Limb (tissue), 2 donors: ENCODE data around the gene CBARP.

ENCODE experiments used
- DNase-seq, 2 donors: peaks; one replicate each; pipeline ENCODE4 v3.0.0-alpha.2; 2016; ENCODE audit errors: extremely low spot score in 2 of 2

Gene CBARP

DNA sequence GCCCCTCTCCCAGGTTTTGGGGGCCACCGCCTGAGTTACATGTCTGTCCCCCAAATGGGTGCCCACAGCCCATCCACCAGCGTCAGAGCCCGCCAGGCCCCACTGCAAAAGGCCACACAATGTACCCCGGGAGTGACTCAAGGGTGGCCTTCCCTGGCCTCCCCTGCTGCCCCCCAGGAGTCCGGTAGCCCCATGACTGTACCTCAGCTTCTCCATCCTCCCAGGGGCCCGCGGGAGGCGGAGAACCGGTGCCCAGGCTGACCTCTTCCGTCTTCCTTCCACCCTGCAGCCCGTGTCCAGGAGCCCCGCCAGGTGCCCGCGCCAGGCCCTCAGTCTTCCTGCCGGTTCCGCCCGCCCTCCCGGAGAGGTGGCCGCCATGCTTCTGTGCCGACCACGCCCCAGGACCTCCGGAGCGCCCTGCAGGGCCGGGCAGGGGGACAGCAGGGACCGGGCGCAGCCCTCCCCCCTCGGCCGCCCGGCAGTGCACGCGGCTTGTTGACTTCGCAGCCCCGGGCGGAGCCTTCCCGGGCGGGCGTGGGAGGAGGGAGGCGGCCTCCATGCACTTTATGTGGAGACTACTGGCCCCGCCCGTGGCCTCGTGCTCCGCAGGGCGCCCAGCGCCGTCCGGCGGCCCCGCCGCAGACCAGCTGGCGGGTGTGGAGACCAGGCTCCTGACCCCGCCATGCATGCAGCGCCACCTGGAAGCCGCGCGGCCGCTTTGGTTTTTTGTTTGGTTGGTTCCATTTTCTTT lies 10.3 kb downstream of the CBARP start:
- DNase-seq: no peak

- DNase-seq: no peak
Observed at GRCh38 chr19:1226522-1227303, 11.1 kb downstream of the CBARP start.

DNA sequence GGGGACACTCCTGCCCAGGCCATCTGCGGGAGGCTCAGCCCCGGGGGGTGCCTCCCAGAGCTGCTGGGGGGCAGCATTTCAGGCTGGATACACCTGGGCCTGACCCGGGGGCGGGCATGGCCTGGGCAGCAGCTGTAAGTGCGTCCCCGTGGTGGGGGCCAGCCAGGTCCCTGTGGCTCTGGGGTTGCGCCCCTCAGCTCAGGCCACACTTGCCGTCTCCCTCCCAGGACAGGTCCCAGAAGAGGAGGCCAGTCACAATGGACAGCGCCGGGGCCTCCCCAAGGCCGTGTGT lies 11.6 kb downstream of the CBARP start:
- DNase-seq: no peak

DNA sequence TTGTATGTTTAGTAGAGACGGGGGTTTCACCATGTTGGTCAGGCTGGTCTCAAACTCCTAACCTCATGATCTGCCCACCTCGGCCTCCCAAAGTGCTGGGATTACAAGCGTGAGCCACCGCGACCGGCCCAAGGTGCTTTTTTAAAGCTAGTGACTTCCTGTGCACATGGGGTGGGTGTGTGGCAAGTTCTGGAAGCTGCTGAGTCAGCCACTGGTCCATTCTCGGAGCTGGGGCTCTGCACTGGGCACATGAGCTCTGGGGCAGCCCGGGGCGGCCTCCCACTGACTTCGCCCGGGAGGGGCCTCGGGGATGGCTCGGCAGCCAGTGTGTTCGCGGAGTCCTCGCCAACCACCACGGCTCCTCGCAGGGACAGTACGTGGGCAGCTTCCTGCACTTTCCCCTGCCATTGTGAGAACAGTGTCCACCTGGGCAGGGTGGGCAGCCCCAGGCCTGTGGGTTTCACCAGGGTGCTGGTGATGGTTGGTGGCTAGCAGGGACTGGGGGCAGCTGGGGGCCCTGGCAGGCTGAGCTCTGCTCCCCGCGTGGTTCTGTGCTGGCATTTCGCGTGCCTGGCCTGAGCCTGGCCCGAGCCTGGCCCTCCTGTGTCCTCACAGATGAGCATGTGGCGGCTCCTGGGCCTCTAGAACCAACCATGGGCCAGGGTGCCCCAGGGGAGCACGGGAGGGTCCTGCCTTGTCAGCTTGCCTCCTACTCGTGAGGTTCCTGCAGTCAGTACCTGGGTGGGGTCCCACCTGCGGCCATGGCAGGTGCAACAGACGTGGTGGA lies 12.2 kb downstream of the CBARP start:
- no peak for DNase-seq

- DNase-seq: no peak
Observed at GRCh38 chr19:1224847-1225246, 13.0 kb downstream of the CBARP start.

- DNase-seq: no peak
Observed at GRCh38 chr19:1224047-1224825, 13.6 kb downstream of the CBARP start.

- DNase-seq: no peak
Observed at GRCh38 chr19:1223018-1223855, 14.6 kb downstream of the CBARP start.

GRCh38 chr19:1222394-1222793 lies 15.4 kb downstream of the CBARP start:
- no peak for DNase-seq

- no peak for DNase-seq
Observed at GRCh38 chr19:1221904-1222255, 15.9 kb downstream of the CBARP start.

DNA sequence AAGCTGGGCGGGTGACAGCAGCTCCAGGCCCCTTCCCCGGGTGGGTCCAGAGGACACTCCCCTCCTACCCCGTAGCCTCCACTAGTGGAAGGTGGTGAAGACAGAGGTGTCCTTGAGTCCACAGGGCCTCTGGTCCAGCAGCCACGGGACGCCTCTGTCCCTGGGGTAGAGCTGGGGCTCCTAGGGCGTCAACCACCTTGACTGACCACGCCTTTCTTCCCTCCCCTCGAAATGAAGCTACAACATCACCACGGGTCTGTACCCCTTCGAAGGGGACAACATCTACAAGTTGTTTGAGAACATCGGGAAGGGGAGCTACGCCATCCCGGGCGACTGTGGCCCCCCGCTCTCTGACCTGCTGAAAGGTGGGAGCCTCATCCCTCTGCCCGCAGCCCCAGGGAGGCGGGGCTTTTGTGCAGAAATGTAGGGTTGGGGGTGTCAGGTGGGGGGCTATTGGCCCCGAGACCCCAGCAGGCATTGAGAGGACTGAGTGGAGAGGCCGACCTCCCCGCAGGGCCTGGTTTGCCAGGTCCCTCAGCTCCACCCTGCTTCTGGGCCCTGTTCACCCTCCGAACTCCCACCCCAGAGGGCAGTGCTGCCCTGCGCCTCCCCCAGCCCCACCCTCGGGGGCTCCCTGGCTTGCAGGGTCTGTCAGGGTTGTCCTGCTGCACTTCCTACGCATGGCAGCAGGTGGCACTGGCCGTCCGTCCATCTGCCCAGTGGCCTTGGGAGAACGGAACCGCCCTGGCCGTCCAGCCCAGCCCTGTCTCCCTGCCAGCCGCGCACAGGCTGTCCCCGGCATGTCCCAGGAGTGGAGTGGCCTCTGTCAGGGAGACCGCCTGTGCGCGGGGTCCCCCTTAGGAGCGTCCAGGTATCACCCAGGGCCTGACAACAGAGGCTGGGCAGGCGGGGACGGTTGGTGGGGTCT lies 16.6 kb downstream of the CBARP start:
- DNase-seq: peak in 1 of 2 donors; percentile 73

GRCh38 chr19:1220477-1220930 lies 17.3 kb downstream of the CBARP start:
- DNase-seq: no peak

DNA sequence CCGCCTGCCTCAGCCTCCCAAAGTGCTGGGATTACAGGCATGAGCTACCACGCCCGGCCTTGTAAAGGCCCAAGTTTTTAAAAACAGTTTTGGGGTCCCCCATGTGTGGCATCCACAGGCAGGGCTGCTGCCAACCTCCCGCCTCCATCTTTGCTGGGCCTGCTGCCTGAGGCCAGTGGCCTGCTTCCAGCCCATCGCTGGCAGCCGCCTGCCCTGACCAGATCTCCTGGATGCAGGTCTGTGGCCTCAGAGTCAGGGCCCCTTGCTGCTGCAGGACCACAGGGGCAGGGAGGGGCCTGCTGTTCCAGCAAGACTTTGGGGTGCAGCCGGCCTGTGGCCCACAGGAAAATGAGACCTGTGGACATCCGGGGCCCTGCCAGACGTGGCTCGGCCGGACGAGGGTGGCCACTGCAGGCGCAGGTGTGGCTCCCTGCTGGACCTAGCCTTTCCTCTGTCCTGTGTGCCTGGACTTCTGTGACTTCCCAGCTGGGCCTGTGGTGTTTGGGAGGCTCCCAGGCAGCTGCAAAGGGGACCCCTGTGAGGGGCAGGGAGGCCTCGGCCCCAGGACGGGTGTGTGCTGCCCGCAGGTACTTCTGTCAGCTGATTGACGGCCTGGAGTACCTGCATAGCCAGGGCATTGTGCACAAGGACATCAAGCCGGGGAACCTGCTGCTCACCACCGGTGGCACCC lies 17.9 kb downstream of the CBARP start:
- DNase-seq: no peak

GRCh38 chr19:1218751-1219567 lies 18.8 kb downstream of the CBARP start:
- DNase-seq: no peak

DNA sequence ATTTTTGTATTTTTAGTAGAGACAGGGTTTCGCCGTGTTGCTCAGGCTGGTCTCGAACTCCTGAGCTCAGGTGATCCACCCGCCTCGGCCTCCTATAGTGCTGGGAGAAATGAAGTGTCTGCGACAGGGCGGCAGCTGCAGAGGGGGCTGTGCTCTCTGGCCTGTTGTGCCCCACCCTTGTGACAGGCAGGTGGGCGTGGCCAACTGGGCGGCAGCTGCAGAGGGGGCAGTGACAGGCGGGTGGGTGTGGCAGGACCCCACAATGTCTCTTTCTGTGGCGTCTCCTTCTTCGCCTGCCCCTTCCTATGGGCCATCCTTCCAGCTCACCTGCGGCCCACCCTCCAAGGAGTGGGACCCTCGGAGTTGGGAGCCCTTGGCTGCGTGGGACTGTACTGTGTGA lies 20.4 kb downstream of the CBARP start:
- peak in 1 of 2 donors; percentile 27 for DNase-seq

DNA sequence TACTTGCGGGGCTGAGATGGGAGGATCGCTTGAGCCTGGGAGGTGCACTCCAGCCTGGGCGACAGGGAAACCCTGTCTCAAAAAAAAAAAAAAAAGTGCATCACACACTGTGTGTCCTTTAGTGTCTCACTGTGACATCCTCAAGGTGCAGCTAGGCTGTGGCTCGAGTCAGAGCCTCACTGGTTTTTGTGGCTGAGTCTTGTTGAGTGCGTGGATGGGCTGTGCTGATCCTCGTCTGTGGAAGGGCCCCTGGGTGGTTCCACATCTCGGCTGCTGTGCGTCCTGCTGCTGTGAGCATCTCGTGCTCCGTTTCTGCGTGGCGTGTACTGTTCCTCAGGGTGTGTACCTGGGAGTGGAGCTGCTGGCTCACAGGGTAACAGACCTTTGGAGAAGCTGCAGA lies 21.0 kb downstream of the CBARP start:
- no peak for DNase-seq

DNA sequence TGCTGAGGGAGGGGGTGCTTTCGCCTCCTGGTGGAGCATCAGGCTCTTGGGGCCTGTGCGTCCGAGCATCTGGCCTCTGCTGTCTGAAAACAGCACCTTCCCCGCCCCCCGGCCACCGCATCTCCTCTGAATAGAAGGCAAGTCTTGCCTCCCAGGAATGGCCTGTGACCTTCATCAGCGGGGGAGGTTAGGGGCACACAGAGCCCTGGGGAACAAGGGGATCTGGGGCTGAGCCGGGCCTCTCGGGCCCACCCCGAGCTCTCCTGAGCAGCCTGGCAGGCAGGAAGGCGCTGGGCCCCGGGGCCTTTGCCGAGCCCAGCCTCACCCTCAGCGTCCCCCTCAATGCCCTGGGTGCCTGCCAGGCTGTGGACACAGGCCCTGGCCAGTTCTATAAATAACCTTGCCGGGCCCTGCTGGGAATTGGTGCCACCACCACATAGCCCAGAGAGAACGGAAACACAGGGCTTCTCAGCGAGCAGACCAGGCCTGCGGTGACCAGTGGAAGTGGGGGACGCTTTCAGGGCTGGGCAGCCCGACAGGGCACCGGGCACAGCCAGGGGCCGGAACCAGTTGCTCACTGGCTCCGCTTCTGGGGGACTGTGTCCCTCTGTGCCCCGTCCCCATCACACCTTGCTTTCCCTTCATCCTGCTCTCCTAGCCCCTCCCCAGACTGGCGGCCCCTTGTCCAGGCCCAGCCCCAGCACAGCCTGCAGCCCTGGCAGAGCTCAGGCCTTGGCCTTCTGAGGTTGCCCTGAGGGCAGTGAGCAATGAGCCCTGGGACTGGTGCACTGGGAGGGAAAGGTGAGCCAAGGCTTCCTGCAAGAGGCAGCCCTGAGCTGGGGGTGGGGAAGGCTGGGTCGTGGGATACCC lies 22.7 kb downstream of the CBARP start:
- DNase-seq: no peak

- no peak for DNase-seq
Observed at GRCh38 chr19:1214299-1214861, 23.4 kb downstream of the CBARP start.
